ENCODE measurements around the gene KDM2B. TPM values are rescaled to one million over a fixed set of nuclear protein-coding genes. Genes with fewer than 3 reads are reported as not detected.

KDM2B gene
- total RNA-seq, 1 donor = 32.6 TPM

GRCh38 chr12:121626087-121626852, 45.4 kb upstream of the KDM2B start, which contains the start of gene ORAI1:
Gene ORAI1 (plus strand): TSS chr12:121626530.
- H2AFZ ChIP-seq (ENCODE audit: low read length) = peak within 1 kb of the TSS; percentile 86
- H3K79me2 ChIP-seq (ENCODE audit: insufficient read depth, low read length) = peaks cover 32% of the 10 kb centered on the region
- H3K4me1 ChIP-seq (ENCODE audit: insufficient read depth, low read length) = peaks cover 22% of the 10 kb centered on the region
- no peaks in the 10 kb centered on the region for H3K9me3 ChIP-seq (ENCODE audit: low read depth, low read length)
- no peaks in the 10 kb centered on the region for H3K36me3 ChIP-seq (ENCODE audit: insufficient read depth, low read length)
- H3K27me3 ChIP-seq (ENCODE audit: insufficient read depth, low read length) = no peaks in the 10 kb centered on the region
- no peak for TF ChIP-seq CTCF (IDR thresholded peaks at IDR 0.05; ENCODE audit: extremely low read depth, low read depth, low read length)
- peak within 1 kb of the TSS; percentile 71 for H3K4me3 ChIP-seq (ENCODE audit: insufficient read depth, low read length)
- H3K27ac ChIP-seq (ENCODE audit: low read depth, low read length) = peak within 1 kb of the TSS; percentile 28
- H4K20me1 ChIP-seq (ENCODE audit: insufficient read depth, low read length) = peaks cover 2% of the 10 kb centered on the region
- peak; percentile 99 for DNase-seq (ENCODE audit: insufficient read length, low spot score, missing footprints)
- H3K4me2 ChIP-seq (ENCODE audit: insufficient read depth, low read length) = peak within 1 kb of the TSS; percentile 89

GRCh38 chr12:121620333-121620891, 39.6 kb upstream of the KDM2B start:
- Histone ChIP-seq H3K4me1 (ENCODE audit: insufficient read depth, low read length) (peaks cover 9% of the 10 kb centered on the region), H4K20me1 (ENCODE audit: insufficient read depth, low read length) (no peaks in the 10 kb centered on the region), H3K79me2 (ENCODE audit: insufficient read depth, low read length) (no peaks in the 10 kb centered on the region), H2AFZ (ENCODE audit: low read length) (peak overlapping the region; percentile 20), H3K9me3 (ENCODE audit: low read depth, low read length) (no peaks in the 10 kb centered on the region), H3K36me3 (ENCODE audit: insufficient read depth, low read length) (no peaks in the 10 kb centered on the region), H3K27me3 (ENCODE audit: insufficient read depth, low read length) (no peaks in the 10 kb centered on the region), H3K4me2 (ENCODE audit: insufficient read depth, low read length) (no peak overlapping the region), H3K4me3 (ENCODE audit: insufficient read depth, low read length) (no peak overlapping the region), H3K27ac (ENCODE audit: low read depth, low read length) (no peak overlapping the region)
- no peak for TF ChIP-seq CTCF (IDR thresholded peaks at IDR 0.05; ENCODE audit: extremely low read depth, low read depth, low read length)
- no peak for DNase-seq (ENCODE audit: insufficient read length, low spot score, missing footprints)

GRCh38 chr12:121618659-121619233, 37.9 kb upstream of the KDM2B start:
- H3K4me2 ChIP-seq (ENCODE audit: insufficient read depth, low read length) = no peak overlapping the region

More at GRCh38 chr12:121618659-121619233, 37.9 kb upstream of the KDM2B start:
- TF ChIP-seq CTCF (IDR thresholded peaks at IDR 0.05; ENCODE audit: extremely low read depth, low read depth, low read length) = no peak
- Histone ChIP-seq H3K36me3 (ENCODE audit: insufficient read depth, low read length) (no peaks in the 10 kb centered on the region), H2AFZ (ENCODE audit: low read length) (no peak overlapping the region), H3K9me3 (ENCODE audit: low read depth, low read length) (no peaks in the 10 kb centered on the region), H3K4me3 (ENCODE audit: insufficient read depth, low read length) (no peak overlapping the region), H3K79me2 (ENCODE audit: insufficient read depth, low read length) (no peaks in the 10 kb centered on the region), H3K27ac (ENCODE audit: low read depth, low read length) (no peak overlapping the region), H4K20me1 (ENCODE audit: insufficient read depth, low read length) (no peaks in the 10 kb centered on the region), H3K4me1 (ENCODE audit: insufficient read depth, low read length) (peaks cover 4% of the 10 kb centered on the region), H3K27me3 (ENCODE audit: insufficient read depth, low read length) (no peaks in the 10 kb centered on the region)
- DNase-seq (ENCODE audit: insufficient read length, low spot score, missing footprints) = no peak

All from osteoblast (primary cell).